Mucosa of rectum (tissue), 2 donors: ENCODE data around the gene MAN1C1.
A peak's percentile ranks its signal among the peaks of the same experiment; 100 is the strongest.

Source experiments
- H3K27ac ChIP-seq, 2 donors: one replicate each; pipeline ENCODE4 v1.7.0; 2013; ENCODE audit warnings: inconsistent platforms in 2 of 2, low read depth in 2 of 2, low read length in 2 of 2
- H3K27me3 ChIP-seq, 2 donors: one replicate each; pipeline ENCODE4 v1.7.0; 2013; ENCODE audit warnings: low read length in 2 of 2; ENCODE audit not compliant: control insufficient read depth in 2 of 2, insufficient read depth in 2 of 2
- H3K36me3 ChIP-seq, 2 donors: one replicate each; pipeline ENCODE4 v1.7.0; 2013; ENCODE audit warnings: low read length in 2 of 2; ENCODE audit not compliant: control insufficient read depth in 2 of 2, insufficient read depth in 2 of 2
- H3K4me1 ChIP-seq, 2 donors: one replicate each; pipeline ENCODE4 v1.7.0; 2013; ENCODE audit warnings: low read length in 2 of 2, mild to moderate bottlenecking in 1 of 2; ENCODE audit not compliant: control insufficient read depth in 2 of 2, insufficient read depth in 2 of 2
- H3K4me3 ChIP-seq, 2 donors: one replicate each; pipeline ENCODE4 v1.7.0; 2013; ENCODE audit warnings: low read length in 2 of 2
- H3K9ac ChIP-seq, 2 donors: one replicate each; pipeline ENCODE4 v1.7.0; 2013; ENCODE audit warnings: low read length in 2 of 2, low read depth in 1 of 2, mild to moderate bottlenecking in 1 of 2
- H3K9me3 ChIP-seq, 2 donors: one replicate each; pipeline ENCODE4 v1.7.0; 2013; ENCODE audit warnings: low read length in 2 of 2; ENCODE audit not compliant: control insufficient read depth in 2 of 2
- donor health status: healthy.
- donor health status: Normal muscosa, but diverticular disease.

Gene MAN1C1

GRCh38 chr1:25799352-25799934 is 182.9 kb downstream of the MAN1C1 start:
- H3K4me1 ChIP-seq, result peaks cover 11 to 16% of the 10 kb centered on the region in 2 donors
- no peaks in the 10 kb centered on the region for H3K9me3 ChIP-seq
- peaks cover 0 to 2% of the 10 kb centered on the region in 2 donors for H3K27me3 ChIP-seq
- H3K9ac ChIP-seq, result peak overlapping the region; percentile 60 to 68
- H3K36me3 ChIP-seq, result no peaks in the 10 kb centered on the region
- peak overlapping the region; percentile 38 to 43 for H3K27ac ChIP-seq
- H3K4me3 ChIP-seq, result peak overlapping the region; percentile 59 to 63

GRCh38 chr1:25799935-25800702 is 183.5 kb downstream of the MAN1C1 start, which contains the start of gene SELENON:
SELENON (plus strand) TSS chr1:25800193; CDS start chr1:25800231, 38 bp downstream.
- Histone ChIP-seq H3K9me3 (no peaks in the 10 kb centered on the region), H3K9ac (peak within 1 kb of the TSS; percentile 65 to 68), H3K4me3 (peak within 1 kb of the TSS; percentile 66 to 77), H3K36me3 (peaks cover 0 to under 1% of the 10 kb centered on the region in 2 donors), H3K27me3 (peaks cover 0 to 2% of the 10 kb centered on the region in 2 donors), H3K4me1 (peaks cover 11 to 16% of the 10 kb centered on the region in 2 donors), H3K27ac (peak within 1 kb of the TSS; percentile 38 to 43)

GRCh38 chr1:25800703-25801377 is 184.2 kb downstream of the MAN1C1 start:
- H3K9ac ChIP-seq, result peak overlapping the region; percentile 65 to 68
- no peak overlapping the region for H3K27ac ChIP-seq
- peak overlapping the region; percentile 66 to 77 for H3K4me3 ChIP-seq
- H3K4me1 ChIP-seq, result peaks cover 11 to 16% of the 10 kb centered on the region in 2 donors
- H3K9me3 ChIP-seq, result no peaks in the 10 kb centered on the region
- H3K27me3 ChIP-seq, result peaks cover 0 to 2% of the 10 kb centered on the region in 2 donors
- H3K36me3 ChIP-seq, result peaks cover 0 to 3% of the 10 kb centered on the region in 2 donors

- Histone ChIP-seq H3K27ac (no peak overlapping the region), H3K9ac (no peak overlapping the region), H3K9me3 (no peaks in the 10 kb centered on the region), H3K4me1 (peaks cover 16 to 18% of the 10 kb centered on the region in 2 donors), H3K4me3 (no peak overlapping the region), H3K36me3 (peaks cover 3 to 5% of the 10 kb centered on the region in 2 donors), H3K27me3 (peaks cover 0 to 2% of the 10 kb centered on the region in 2 donors)
Measured at GRCh38 chr1:25802915-25803314, 186.3 kb downstream of the MAN1C1 start.

GRCh38 chr1:25803368-25803767 is 186.8 kb downstream of the MAN1C1 start:
- no peak overlapping the region for H3K9ac ChIP-seq
- no peaks in the 10 kb centered on the region for H3K9me3 ChIP-seq
- H3K27me3 ChIP-seq, result peaks cover 0 to 2% of the 10 kb centered on the region in 2 donors
- peaks cover 17 to 18% of the 10 kb centered on the region in 2 donors for H3K4me1 ChIP-seq
- H3K27ac ChIP-seq, result no peak overlapping the region
- peaks cover 3 to 5% of the 10 kb centered on the region in 2 donors for H3K36me3 ChIP-seq
- H3K4me3 ChIP-seq, result no peak overlapping the region

- Histone ChIP-seq H3K36me3 (peaks cover 3 to 5% of the 10 kb centered on the region in 2 donors), H3K27me3 (peaks cover 0 to 2% of the 10 kb centered on the region in 2 donors), H3K4me1 (peaks cover 17% of the 10 kb centered on the region in 2 donors), H3K9me3 (no peaks in the 10 kb centered on the region), H3K9ac (no peak overlapping the region), H3K27ac (no peak overlapping the region), H3K4me3 (no peak overlapping the region)
Measured at GRCh38 chr1:25804244-25804963, 187.8 kb downstream of the MAN1C1 start.

- no peak overlapping the region for H3K4me3 ChIP-seq
- peaks cover 0 to 2% of the 10 kb centered on the region in 2 donors for H3K27me3 ChIP-seq
- no peak overlapping the region for H3K9ac ChIP-seq
- H3K4me1 ChIP-seq, result peaks cover 12 to 14% of the 10 kb centered on the region in 2 donors
- H3K9me3 ChIP-seq, result no peaks in the 10 kb centered on the region
- H3K36me3 ChIP-seq, result peaks cover 3 to 5% of the 10 kb centered on the region in 2 donors
- no peak overlapping the region for H3K27ac ChIP-seq
Measured at GRCh38 chr1:25804964-25805862, 188.6 kb downstream of the MAN1C1 start.

GRCh38 chr1:25805863-25806225 is 189.3 kb downstream of the MAN1C1 start:
- H3K9ac ChIP-seq, result no peak overlapping the region
- H3K4me1 ChIP-seq, result peaks cover 10% of the 10 kb centered on the region in 2 donors
- peaks cover 3 to 5% of the 10 kb centered on the region in 2 donors for H3K36me3 ChIP-seq
- H3K27me3 ChIP-seq, result peaks cover 0 to 2% of the 10 kb centered on the region in 2 donors
- no peaks in the 10 kb centered on the region for H3K9me3 ChIP-seq
- no peak overlapping the region for H3K27ac ChIP-seq
- no peak overlapping the region for H3K4me3 ChIP-seq

- H3K4me1 ChIP-seq, result peaks cover 7 to 10% of the 10 kb centered on the region in 2 donors
- no peak overlapping the region for H3K9ac ChIP-seq
- no peak overlapping the region for H3K4me3 ChIP-seq
- no peaks in the 10 kb centered on the region for H3K9me3 ChIP-seq
- H3K27ac ChIP-seq, result no peak overlapping the region
- H3K36me3 ChIP-seq, result peaks cover 3 to 5% of the 10 kb centered on the region in 2 donors
- H3K27me3 ChIP-seq, result peaks cover 0 to 2% of the 10 kb centered on the region in 2 donors
Measured at GRCh38 chr1:25806418-25806817, 189.8 kb downstream of the MAN1C1 start.
